Panc1 (cell line): ENCODE results near the gene HS6ST3. TPM values are rescaled to one million over a fixed set of nuclear protein-coding genes. Genes with fewer than 3 reads are reported as not detected.

Experiments used
- ATAC-seq: fragments of 200-7000 bp; cut with Tn5 transposase; 2 replicates; pipeline ENCODE4 v1.9.1; 2020; ENCODE audit warnings: mild to moderate bottlenecking, moderate library complexity
- BruUV-seq: library from RNA; stranded (reverse); fragments of 400-500 nt; replicated peaks from 2 replicates; lab custom pipeline; 2021; lab: Mats Ljungman, UMichigan
- CTCF ChIA-PET: fragments of 300-600 bp; sonication (Branson Sonifier 250); formaldehyde crosslinking; loops from one replicate; lab custom pipeline; 2022; ENCODE audit warnings: antibody characterized with exemption; lab: Charles Lee
- POLR2A ChIA-PET: fragments of 300-600 bp; sonication (Branson Sonifier 250); formaldehyde crosslinking; loops from one replicate; lab custom pipeline; 2022; ENCODE audit warnings: antibody characterized with exemption; lab: Charles Lee
- DNase-seq: peaks from one replicate; pipeline ENCODE4 v3.0.0-alpha.2; 2010; ENCODE audit warnings: low read depth, low spot score
- H3K27ac ChIP-seq: 2 replicates; pipeline ENCODE4 v1.5.1; 2011; ENCODE audit warnings: mild to moderate bottlenecking, low read length, inconsistent platforms
- H3K27me3 ChIP-seq: fragments of 200-500 bp; sonication (Bioruptor generic); 2 replicates; pipeline ENCODE4 v1.6.0; 2014; ENCODE audit warnings: low read length, inconsistent platforms; ENCODE audit not compliant: control insufficient read depth, insufficient read depth
- H3K36me3 ChIP-seq: fragments of 200-500 bp; sonication (Bioruptor generic); 2 replicates; pipeline ENCODE4 v1.5.1; 2014; ENCODE audit warnings: inconsistent platforms, mild to moderate bottlenecking, low read length, moderate library complexity; ENCODE audit not compliant: control insufficient read depth, insufficient read depth
- H3K4me1 ChIP-seq: 2 replicates; pipeline ENCODE4 v1.5.1; 2011; ENCODE audit warnings: inconsistent platforms, mild to moderate bottlenecking, low read length, moderate library complexity; ENCODE audit not compliant: control insufficient read depth, insufficient read depth
- H3K4me3 ChIP-seq, 2 experiments: 2 replicates each; pipeline ENCODE4 v1.5.1; 2011 to 2012; ENCODE audit warnings: low read depth in 2 of 2, low read length in 2 of 2, mild to moderate bottlenecking in 2 of 2, inconsistent platforms in 1 of 2, moderate library complexity in 1 of 2
- H3K9me3 ChIP-seq: fragments of 200-500 bp; sonication (Bioruptor generic); 2 replicates; pipeline ENCODE4 v1.5.1; 2014; ENCODE audit warnings: low read depth, mild to moderate bottlenecking, inconsistent platforms, low read length, moderate library complexity; ENCODE audit not compliant: control insufficient read depth, insufficient read depth
- POLR2AphosphoS5 ChIP-seq: IDR thresholded peaks from 2 replicates; pipeline ENCODE4 v1.6.1; 2012; ENCODE audit warnings: mild to moderate bottlenecking, low read depth, low read length, moderate library complexity
- SIN3A ChIP-seq: IDR thresholded peaks from 2 replicates; pipeline ENCODE4 v1.6.1; 2012; ENCODE audit warnings: low read depth, mild to moderate bottlenecking, low read length, moderate library complexity, borderline replicate concordance; ENCODE audit not compliant: insufficient read depth
- TCF7L2 ChIP-seq: IDR thresholded peaks from 2 replicates; pipeline ENCODE4 v1.6.1; 2011; ENCODE audit warnings: mild to moderate bottlenecking, low read depth, low read length, inconsistent platforms
- in situ Hi-C: cut with HindIII; loops from 2 replicates; pipeline ENCODE4 v1.10.0; 2016; ENCODE audit warnings: low sequenced_read_pairs, low pct_unique_long_range_greater_than_20kb
- intact Hi-C: fragments of 100-400 bp; cut with micrococcal nuclease; formaldehyde crosslinking; loops from one replicate; pipeline ENCODE4 v1.10.0; 2022; ENCODE audit not compliant: unreplicated experiment
- total RNA-seq: library from RNA; stranded (reverse); gene quantifications from one replicate; pipeline ENCODE4 v1.2.1, GENCODE V29; 2021; ENCODE audit not compliant: unreplicated experiment
- TF ChIP-seq, protein P1 (sequence below): fragments of 450-650 bp; IDR thresholded peaks from 2 replicates; pipeline ENCODE4 v1.5.1; 2017; ENCODE audit warnings: mild to moderate bottlenecking
- TF ChIP-seq, protein P2 (sequence below), 2 experiments: IDR thresholded peaks; 2 replicates each; pipeline ENCODE4 v1.6.1; 2011 to 2012; ENCODE audit warnings: low read depth in 2 of 2, control low read depth in 1 of 2, low read length in 1 of 2, mild to moderate bottlenecking in 1 of 2, moderate library complexity in 1 of 2; ENCODE audit not compliant: insufficient read depth in 1 of 2

HS6ST3 gene
- total RNA-seq, 1 experiment from 2014 or later: 0.13 TPM

DNA sequence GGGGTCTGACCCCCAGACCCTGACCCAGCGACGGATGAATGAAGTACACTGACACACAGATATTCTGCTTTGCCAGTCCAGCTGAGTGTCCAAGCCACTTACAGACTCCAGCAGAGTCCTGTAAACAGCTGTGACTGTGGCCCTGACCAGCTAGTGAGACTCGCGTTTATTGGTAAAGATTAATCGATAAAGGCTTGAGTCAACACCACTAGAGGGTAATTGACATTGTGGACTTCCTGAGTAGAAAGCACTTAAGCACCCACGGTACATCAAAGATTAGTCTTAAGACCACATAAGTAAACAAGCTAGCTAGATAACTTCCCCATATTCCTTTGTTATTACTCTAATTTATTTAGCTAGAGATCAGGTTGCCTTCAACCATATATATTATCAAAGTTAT is 758.4 kb downstream of the HS6ST3 start:
- no TSS peak for BruUV-seq
- Histone ChIP-seq H3K36me3 (no peaks in the 10 kb centered on the region), H3K4me1 (no peaks in the 10 kb centered on the region), H3K9me3 (no peaks in the 10 kb centered on the region), H3K27ac (no peak overlapping the region), H3K4me3 (no peak overlapping the region), H3K27me3 (no peaks in the 10 kb centered on the region)
- ATAC-seq (no peak), DNase-seq (no peak)
- POLR2A ChIA-PET: no interaction called here
- CTCF ChIA-PET: interaction anchor here (0.5 kb wide), 1 partner anchor 180 kb away, joined by 9 read pairs; no protein-coding TSS in a partner anchor
- in situ Hi-C loops: no loop called here
- intact Hi-C loops: no loop called here
- no peak for TF ChIP-seq POLR2AphosphoS5
- TF ChIP-seq TCF7L2: no peak

DNA sequence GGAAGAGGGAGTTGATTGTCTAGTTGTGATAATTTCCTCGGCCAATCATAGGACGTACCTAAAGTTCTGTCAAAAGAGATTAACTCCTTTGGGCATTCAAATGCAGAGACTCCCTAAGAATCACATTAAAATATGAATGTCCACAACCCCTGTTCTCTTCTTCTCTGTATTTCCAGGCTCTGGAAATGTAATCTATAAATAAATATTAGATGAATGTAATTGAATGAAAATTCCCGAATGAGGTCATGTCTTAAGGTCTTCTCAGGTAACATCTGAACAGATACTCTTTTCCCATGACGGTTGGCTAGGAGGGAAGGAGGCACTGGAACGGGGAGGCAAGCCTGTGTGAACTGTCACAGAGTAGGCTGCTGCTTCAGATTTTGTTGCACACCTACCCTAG is 759.2 kb downstream of the HS6ST3 start:
- Histone ChIP-seq H3K4me1 (no peaks in the 10 kb centered on the region), H3K27me3 (no peaks in the 10 kb centered on the region), H3K36me3 (no peaks in the 10 kb centered on the region), H3K4me3 (no peak overlapping the region), H3K27ac (no peak overlapping the region), H3K9me3 (no peaks in the 10 kb centered on the region)
- CTCF ChIA-PET: no interaction called here
- BruUV-seq: no TSS peak
- intact Hi-C loops: no loop called here
- ATAC-seq (no peak), DNase-seq (no peak)
- TF ChIP-seq, protein P1, sequence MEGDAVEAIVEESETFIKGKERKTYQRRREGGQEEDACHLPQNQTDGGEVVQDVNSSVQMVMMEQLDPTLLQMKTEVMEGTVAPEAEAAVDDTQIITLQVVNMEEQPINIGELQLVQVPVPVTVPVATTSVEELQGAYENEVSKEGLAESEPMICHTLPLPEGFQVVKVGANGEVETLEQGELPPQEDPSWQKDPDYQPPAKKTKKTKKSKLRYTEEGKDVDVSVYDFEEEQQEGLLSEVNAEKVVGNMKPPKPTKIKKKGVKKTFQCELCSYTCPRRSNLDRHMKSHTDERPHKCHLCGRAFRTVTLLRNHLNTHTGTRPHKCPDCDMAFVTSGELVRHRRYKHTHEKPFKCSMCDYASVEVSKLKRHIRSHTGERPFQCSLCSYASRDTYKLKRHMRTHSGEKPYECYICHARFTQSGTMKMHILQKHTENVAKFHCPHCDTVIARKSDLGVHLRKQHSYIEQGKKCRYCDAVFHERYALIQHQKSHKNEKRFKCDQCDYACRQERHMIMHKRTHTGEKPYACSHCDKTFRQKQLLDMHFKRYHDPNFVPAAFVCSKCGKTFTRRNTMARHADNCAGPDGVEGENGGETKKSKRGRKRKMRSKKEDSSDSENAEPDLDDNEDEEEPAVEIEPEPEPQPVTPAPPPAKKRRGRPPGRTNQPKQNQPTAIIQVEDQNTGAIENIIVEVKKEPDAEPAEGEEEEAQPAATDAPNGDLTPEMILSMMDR: no peak
- TF ChIP-seq, protein P2, sequence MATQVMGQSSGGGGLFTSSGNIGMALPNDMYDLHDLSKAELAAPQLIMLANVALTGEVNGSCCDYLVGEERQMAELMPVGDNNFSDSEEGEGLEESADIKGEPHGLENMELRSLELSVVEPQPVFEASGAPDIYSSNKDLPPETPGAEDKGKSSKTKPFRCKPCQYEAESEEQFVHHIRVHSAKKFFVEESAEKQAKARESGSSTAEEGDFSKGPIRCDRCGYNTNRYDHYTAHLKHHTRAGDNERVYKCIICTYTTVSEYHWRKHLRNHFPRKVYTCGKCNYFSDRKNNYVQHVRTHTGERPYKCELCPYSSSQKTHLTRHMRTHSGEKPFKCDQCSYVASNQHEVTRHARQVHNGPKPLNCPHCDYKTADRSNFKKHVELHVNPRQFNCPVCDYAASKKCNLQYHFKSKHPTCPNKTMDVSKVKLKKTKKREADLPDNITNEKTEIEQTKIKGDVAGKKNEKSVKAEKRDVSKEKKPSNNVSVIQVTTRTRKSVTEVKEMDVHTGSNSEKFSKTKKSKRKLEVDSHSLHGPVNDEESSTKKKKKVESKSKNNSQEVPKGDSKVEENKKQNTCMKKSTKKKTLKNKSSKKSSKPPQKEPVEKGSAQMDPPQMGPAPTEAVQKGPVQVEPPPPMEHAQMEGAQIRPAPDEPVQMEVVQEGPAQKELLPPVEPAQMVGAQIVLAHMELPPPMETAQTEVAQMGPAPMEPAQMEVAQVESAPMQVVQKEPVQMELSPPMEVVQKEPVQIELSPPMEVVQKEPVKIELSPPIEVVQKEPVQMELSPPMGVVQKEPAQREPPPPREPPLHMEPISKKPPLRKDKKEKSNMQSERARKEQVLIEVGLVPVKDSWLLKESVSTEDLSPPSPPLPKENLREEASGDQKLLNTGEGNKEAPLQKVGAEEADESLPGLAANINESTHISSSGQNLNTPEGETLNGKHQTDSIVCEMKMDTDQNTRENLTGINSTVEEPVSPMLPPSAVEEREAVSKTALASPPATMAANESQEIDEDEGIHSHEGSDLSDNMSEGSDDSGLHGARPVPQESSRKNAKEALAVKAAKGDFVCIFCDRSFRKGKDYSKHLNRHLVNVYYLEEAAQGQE (IDR thresholded peaks at IDR 0.05; ENCODE audit: insufficient read depth in 1 of 2, low read depth in 2 of 2, low read length in 1 of 2): no peak
- TF ChIP-seq SIN3A (no peak), TCF7L2 (no peak), POLR2AphosphoS5 (no peak)
- in situ Hi-C loops: no loop called here
- POLR2A ChIA-PET: no interaction called here

DNA sequence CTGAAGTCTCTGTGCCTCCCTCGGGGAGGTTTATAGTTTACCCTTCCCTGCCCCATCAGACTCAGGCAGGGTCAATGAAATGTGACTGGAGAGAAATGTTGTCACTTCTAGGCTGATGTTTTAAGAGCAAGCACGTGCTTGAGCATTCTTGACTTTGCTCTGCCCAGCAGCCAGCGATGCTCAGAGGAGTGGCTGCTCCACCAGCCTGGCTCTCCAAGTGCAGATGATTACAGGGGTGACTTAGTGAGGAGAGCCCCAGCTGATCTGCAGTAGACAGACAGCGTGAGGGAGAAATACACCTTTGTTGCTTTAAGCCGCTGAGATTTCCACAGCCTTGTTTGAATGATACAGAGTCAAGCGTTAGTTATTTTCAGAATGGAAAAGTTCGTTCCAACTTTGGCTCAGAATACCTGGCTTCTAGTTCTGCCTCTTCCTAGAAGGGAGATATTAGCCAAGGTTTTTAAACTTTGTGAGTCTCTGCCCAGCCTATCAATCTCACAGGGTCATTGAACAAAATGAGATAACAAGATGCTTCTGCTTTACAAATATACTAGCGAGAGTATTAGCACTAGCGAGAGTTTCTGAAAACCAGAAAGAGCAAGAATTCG is 760.7 kb downstream of the HS6ST3 start:
- ATAC-seq: no peak
- BruUV-seq: no TSS peak
- H3K4me3 ChIP-seq: no peak overlapping the region
- in situ Hi-C loops (no loop called here), intact Hi-C loops (no loop called here)
- TF ChIP-seq SIN3A: no peak
- TF ChIP-seq, protein P1: no peak
- TF ChIP-seq, protein P2 (IDR thresholded peaks at IDR 0.05; ENCODE audit: insufficient read depth in 1 of 2, low read depth in 2 of 2, low read length in 1 of 2): no peak
- TF ChIP-seq TCF7L2: no peak
- no peak for TF ChIP-seq POLR2AphosphoS5
- no peaks in the 10 kb centered on the region for H3K27me3 ChIP-seq
- no peaks in the 10 kb centered on the region for H3K4me1 ChIP-seq
- POLR2A ChIA-PET: no interaction called here
- DNase-seq: no peak
- CTCF ChIA-PET: no interaction called here
- no peak overlapping the region for H3K27ac ChIP-seq
- H3K9me3 ChIP-seq: no peaks in the 10 kb centered on the region
- no peaks in the 10 kb centered on the region for H3K36me3 ChIP-seq
